Caco-2 (cell line): Measurements from ENCODE around the gene BRSK1. TPM values are rescaled to one million over a fixed set of nuclear protein-coding genes. Genes with fewer than 3 reads are reported as not detected.

Experiments used
- BruUV-seq: library from RNA; stranded (reverse); fragments of 400-500 nt; replicated peaks from 2 replicates; lab custom pipeline; 2021; lab: Mats Ljungman, UMichigan
- CTCF ChIA-PET: fragments of 300-600 bp; sonication (Branson Sonifier 250); formaldehyde crosslinking; loops from one replicate; lab custom pipeline; 2022; ENCODE audit warnings: antibody characterized with exemption; lab: Charles Lee
- POLR2A ChIA-PET: fragments of 300-600 bp; sonication (Branson Sonifier 250); formaldehyde crosslinking; loops from one replicate; lab custom pipeline; 2022; ENCODE audit warnings: antibody characterized with exemption; lab: Charles Lee
- DNase-seq, 2 experiments: peaks; one replicate each; pipeline versions ENCODE4 v3.0.0 to v3.0.0-alpha.2; 2020 to 2022
- H3K27me3 ChIP-seq: replicated peaks from 2 replicates; pipeline ENCODE4 v1.6.0; 2011; ENCODE audit warnings: low read length; ENCODE audit not compliant: control insufficient read depth, insufficient read depth
- H3K36me3 ChIP-seq: 2 replicates; pipeline ENCODE4 v1.5.1; 2011; ENCODE audit warnings: low read length; ENCODE audit not compliant: control insufficient read depth, insufficient read depth
- H3K4me1 ChIP-seq: fragments of 250-450 bp; sonication (Bioruptor Pico); 2 replicates; pipeline ENCODE4 v1.5.1; 2020; ENCODE audit warnings: mild to moderate bottlenecking
- H3K4me3 ChIP-seq: 2 replicates; pipeline ENCODE4 v1.5.1; 2011; ENCODE audit warnings: low read depth, mild to moderate bottlenecking, control low read depth, low read length
- H3K9me3 ChIP-seq: fragments of 250-450 bp; sonication (Bioruptor Pico); 2 replicates; pipeline ENCODE4 v1.5.1; 2020; ENCODE audit warnings: mild to moderate bottlenecking, moderate library complexity
- H3K27ac Mint-ChIP-seq: one replicate; pipeline ENCODE4 v1.8.0; 2022; ENCODE audit warnings: mixed read lengths; ENCODE audit not compliant: unreplicated experiment
- H3K27me3 Mint-ChIP-seq: one replicate; pipeline ENCODE4 v1.8.0; 2022; ENCODE audit warnings: mixed read lengths; ENCODE audit not compliant: insufficient read depth, unreplicated experiment
- H3K36me3 Mint-ChIP-seq: one replicate; pipeline ENCODE4 v1.8.0; 2022; ENCODE audit warnings: mild to moderate bottlenecking, mixed read lengths; ENCODE audit not compliant: insufficient read depth, unreplicated experiment
- H3K4me1 Mint-ChIP-seq: one replicate; pipeline ENCODE4 v1.8.0; 2022; ENCODE audit warnings: low read depth, mixed read lengths; ENCODE audit not compliant: unreplicated experiment
- H3K4me3 Mint-ChIP-seq: one replicate; pipeline ENCODE4 v1.8.0; 2022; ENCODE audit warnings: mild to moderate bottlenecking, moderate library complexity, mixed read lengths; ENCODE audit not compliant: unreplicated experiment
- H3K9me3 Mint-ChIP-seq: one replicate; pipeline ENCODE4 v1.8.0; 2022; ENCODE audit warnings: mixed read lengths; ENCODE audit not compliant: unreplicated experiment
- intact Hi-C: fragments of 100-400 bp; cut with micrococcal nuclease; formaldehyde crosslinking; loops from one replicate; pipeline ENCODE4 v1.10.0; 2022; ENCODE audit not compliant: unreplicated experiment
- total RNA-seq: library from RNA; stranded (reverse); gene quantifications from 2 replicates; pipeline ENCODE4 v1.2.3, GENCODE V29; 2022
- TF ChIP-seq, protein P1 (sequence below), 2 experiments: fragments of 200-600 bp in 1 of 2; IDR thresholded peaks; 1 replicate in 1 of 2; 2 replicates in 1 of 2; pipeline versions ENCODE4 v1.5.1 to v1.8.0; 2011 to 2022; ENCODE audit warnings: antibody characterized with exemption in 1 of 2, control low read depth in 1 of 2, inconsistent platforms in 1 of 2, low read depth in 1 of 2, low read length in 1 of 2, mild to moderate bottlenecking in 1 of 2, moderate library complexity in 1 of 2; ENCODE audit not compliant: insufficient read depth in 1 of 2, severe bottlenecking in 1 of 2, unreplicated experiment in 1 of 2

BRSK1 gene
- total RNA-seq, 1 experiment from 2014 or later, result 28.6 TPM

- Mint-ChIP-seq H3K4me1 (peaks cover 6% of the 10 kb centered on the region), H3K27me3 (no peaks in the 10 kb centered on the region), H3K27ac (no peak overlapping the region), H3K36me3 (peaks cover 16% of the 10 kb centered on the region), H3K4me3 (no peak overlapping the region), H3K9me3 (no peaks in the 10 kb centered on the region)
- Histone ChIP-seq H3K27me3 (no peaks in the 10 kb centered on the region), H3K36me3 (no peaks in the 10 kb centered on the region; the same call in 1 of the 2 replicates), H3K9me3 (no peaks in the 10 kb centered on the region), H3K4me1 (no peaks in the 10 kb centered on the region), H3K4me3 (no peak overlapping the region)
- POLR2A ChIA-PET, result no interaction called here
- intact Hi-C loops, result no loop called here
- no peak for DNase-seq
- CTCF ChIA-PET, result interaction anchor here (1.3 kb wide), 1 partner anchor 27 kb away, joined by 3 read pairs; the partner anchor contains the start of gene KMT5C
- no TSS peak for BruUV-seq
- TF ChIP-seq, protein P1, sequence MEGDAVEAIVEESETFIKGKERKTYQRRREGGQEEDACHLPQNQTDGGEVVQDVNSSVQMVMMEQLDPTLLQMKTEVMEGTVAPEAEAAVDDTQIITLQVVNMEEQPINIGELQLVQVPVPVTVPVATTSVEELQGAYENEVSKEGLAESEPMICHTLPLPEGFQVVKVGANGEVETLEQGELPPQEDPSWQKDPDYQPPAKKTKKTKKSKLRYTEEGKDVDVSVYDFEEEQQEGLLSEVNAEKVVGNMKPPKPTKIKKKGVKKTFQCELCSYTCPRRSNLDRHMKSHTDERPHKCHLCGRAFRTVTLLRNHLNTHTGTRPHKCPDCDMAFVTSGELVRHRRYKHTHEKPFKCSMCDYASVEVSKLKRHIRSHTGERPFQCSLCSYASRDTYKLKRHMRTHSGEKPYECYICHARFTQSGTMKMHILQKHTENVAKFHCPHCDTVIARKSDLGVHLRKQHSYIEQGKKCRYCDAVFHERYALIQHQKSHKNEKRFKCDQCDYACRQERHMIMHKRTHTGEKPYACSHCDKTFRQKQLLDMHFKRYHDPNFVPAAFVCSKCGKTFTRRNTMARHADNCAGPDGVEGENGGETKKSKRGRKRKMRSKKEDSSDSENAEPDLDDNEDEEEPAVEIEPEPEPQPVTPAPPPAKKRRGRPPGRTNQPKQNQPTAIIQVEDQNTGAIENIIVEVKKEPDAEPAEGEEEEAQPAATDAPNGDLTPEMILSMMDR (IDR thresholded peaks at IDR 0.05; ENCODE audit: insufficient read depth in 1 of 2, low read depth in 1 of 2, low read length in 1 of 2, severe bottlenecking in 1 of 2, unreplicated experiment in 1 of 2), result no peak
Observed at GRCh38 chr19:55311797-55312196, 28.0 kb downstream of the BRSK1 start.

- POLR2A ChIA-PET, result interaction anchor here (0.7 to 1.1 kb wide), 2 partner anchors 71 to 94 kb away, joined by 3 to 11 read pairs; partner anchors contain the start of gene TMEM238
- intact Hi-C loops, result no loop called here
- H3K4me1 Mint-ChIP-seq, result peaks cover 6% of the 10 kb centered on the region
- H3K36me3 Mint-ChIP-seq, result peaks cover 11% of the 10 kb centered on the region
- no TSS peak for BruUV-seq
- no peaks in the 10 kb centered on the region for H3K9me3 Mint-ChIP-seq
- no peaks in the 10 kb centered on the region for H3K9me3 ChIP-seq
- CTCF ChIA-PET, result interaction anchor here (1.1 to 1.3 kb wide), 3 partner anchors 11 to 65 kb away, joined by 3 to 4 read pairs (median 3); partner anchors contain the start of gene KMT5C
- H3K4me3 Mint-ChIP-seq, result no peak overlapping the region
- H3K36me3 ChIP-seq, result no peaks in the 10 kb centered on the region
- H3K4me1 ChIP-seq, result no peaks in the 10 kb centered on the region
- H3K4me3 ChIP-seq, result no peak overlapping the region
- no peaks in the 10 kb centered on the region for H3K27me3 ChIP-seq
- H3K27me3 Mint-ChIP-seq, result no peaks in the 10 kb centered on the region
- no peak for DNase-seq
- TF ChIP-seq, protein P1 (IDR thresholded peaks at IDR 0.05; ENCODE audit: insufficient read depth in 1 of 2, low read depth in 1 of 2, low read length in 1 of 2, severe bottlenecking in 1 of 2, unreplicated experiment in 1 of 2), result no peak
- no peak overlapping the region for H3K27ac Mint-ChIP-seq
Observed at GRCh38 chr19:55312621-55313512, 29.1 kb downstream of the BRSK1 start.

DNA sequence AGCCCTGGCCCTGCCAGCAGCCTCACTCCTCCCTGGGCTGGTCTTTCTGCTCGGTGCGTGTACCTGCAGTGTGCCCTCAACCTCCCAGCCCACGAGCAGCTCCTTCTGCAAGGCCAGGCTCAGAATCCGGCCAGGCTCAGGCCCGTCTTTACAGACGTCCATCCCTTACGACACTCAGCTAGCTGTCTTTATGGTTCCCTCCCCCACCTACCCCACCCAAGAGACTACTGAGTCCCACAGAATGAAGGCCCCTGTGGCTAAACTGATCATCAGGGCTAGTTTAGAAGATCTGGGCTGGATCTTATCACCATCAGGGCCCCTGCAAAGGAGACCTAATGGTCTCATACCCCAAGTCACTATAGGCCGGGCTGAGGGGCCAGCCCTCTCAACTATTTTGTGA, 30.6 kb downstream of the BRSK1 start:
- H3K27me3 Mint-ChIP-seq, result no peaks in the 10 kb centered on the region
- ChIA-PET CTCF (interaction anchor here (1.1 kb wide), 1 partner anchor 13 kb away, joined by 4 read pairs; no protein-coding TSS in a partner anchor), POLR2A (no interaction called here)
- Histone ChIP-seq H3K36me3 (no peaks in the 10 kb centered on the region), H3K9me3 (no peaks in the 10 kb centered on the region), H3K4me3 (no peak overlapping the region), H3K27me3 (no peaks in the 10 kb centered on the region), H3K4me1 (no peaks in the 10 kb centered on the region)
- BruUV-seq, result no TSS peak
- no peak overlapping the region for H3K4me3 Mint-ChIP-seq
- H3K4me1 Mint-ChIP-seq, result peaks cover 6% of the 10 kb centered on the region
- intact Hi-C loops, result no loop called here
- peaks cover 3% of the 10 kb centered on the region for H3K36me3 Mint-ChIP-seq
- H3K27ac Mint-ChIP-seq, result no peak overlapping the region
- H3K9me3 Mint-ChIP-seq, result no peaks in the 10 kb centered on the region
- TF ChIP-seq, protein P1 (IDR thresholded peaks at IDR 0.05; ENCODE audit: insufficient read depth in 1 of 2, low read depth in 1 of 2, low read length in 1 of 2, severe bottlenecking in 1 of 2, unreplicated experiment in 1 of 2), result no peak
- no peak for DNase-seq
